Stimulated activated CD4-positive, alpha-beta T cell treated with anti-CD3 and anti-CD28 coated beads, TNF-alpha, amount 100 ng/mL, for 24 hours (primary cell): ENCODE results near the gene DENND1A.

Source experiments
- DNase-seq, 3 experiments: peaks; one replicate each; pipeline ENCODE4 v3.0.0-alpha.2; 2020; ENCODE audit warnings: low read depth in 3 of 3

DENND1A gene

GRCh38 chr9:123488722-123489321, 441.1 kb downstream of the DENND1A start:
- DNase-seq = no peak

- DNase-seq = no peak
These were observed 441.9 kb downstream of the DENND1A start for GRCh38 chr9:123487944-123488548.

GRCh38 chr9:123486431-123486830, 443.5 kb downstream of the DENND1A start:
- DNase-seq = no peak

DNA sequence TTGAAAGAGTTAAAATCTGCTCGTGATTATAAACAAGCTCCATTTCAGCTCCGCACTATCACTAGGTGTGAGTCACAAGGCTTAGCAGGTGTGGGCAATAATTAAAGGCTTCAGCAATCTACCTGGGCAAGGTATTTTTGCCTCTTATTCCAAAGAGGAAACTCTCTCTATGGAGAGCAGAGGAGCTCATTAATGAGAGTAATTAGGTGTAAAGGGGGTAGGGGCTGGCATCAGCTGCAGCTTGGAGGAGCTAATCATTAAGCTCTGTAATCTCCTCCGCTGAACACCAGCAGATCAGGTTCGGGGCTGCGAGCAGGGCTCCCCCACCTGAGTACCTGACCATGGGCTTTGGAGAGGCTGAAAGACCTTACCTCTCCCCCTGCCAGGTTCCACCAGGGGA, 444.7 kb downstream of the DENND1A start:
- DNase-seq = no peak

DNA sequence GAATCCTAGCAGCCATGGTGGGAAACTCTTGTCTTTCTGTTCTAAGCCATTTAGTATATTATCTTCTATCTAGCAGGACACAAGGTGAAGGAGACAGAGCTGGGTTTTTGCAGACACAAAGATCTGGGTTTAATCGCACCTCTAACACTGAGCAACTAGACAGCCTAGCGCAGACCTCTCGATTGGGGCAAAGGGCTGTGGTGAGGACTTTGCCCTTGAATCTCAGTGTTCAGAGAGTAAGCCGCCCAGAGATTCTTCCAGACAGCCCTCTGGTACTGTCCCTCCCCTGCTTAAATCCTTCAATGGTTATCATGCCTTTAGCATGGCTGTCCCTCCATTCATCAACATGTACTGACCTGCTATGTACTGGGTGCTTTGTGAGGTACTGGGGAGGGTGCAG, 445.8 kb downstream of the DENND1A start:
- no peak for DNase-seq

DNA sequence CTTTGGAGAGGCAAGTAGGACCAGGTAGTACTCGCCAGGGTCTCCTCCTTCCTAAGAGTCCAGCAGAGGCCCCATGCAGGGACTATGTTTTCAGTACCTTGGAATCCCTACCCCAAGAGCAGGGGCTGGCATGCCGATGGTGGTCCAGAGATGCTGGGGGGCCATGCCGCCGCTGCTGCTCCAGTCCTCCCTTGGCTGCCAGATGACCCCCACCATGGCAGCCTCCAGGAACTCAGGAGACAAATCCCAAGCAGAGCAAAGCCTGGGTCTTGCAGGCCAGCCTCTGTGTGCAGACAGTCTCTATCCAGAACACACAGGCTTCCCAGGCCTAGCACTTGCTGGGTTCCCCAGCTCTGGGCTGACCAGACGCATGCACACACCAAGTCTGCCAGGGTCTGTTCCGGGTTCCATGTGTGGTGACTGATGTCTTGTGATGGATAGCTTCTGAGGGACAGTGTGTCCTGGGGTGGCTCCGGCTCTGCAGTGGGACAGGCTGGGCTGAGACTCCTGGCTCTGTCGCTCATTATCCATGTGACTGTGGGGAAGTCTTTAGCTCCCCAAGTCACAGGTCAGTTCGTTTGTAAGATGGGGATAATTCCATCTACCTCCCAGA, 446.6 kb downstream of the DENND1A start:
- no peak for DNase-seq

DNA sequence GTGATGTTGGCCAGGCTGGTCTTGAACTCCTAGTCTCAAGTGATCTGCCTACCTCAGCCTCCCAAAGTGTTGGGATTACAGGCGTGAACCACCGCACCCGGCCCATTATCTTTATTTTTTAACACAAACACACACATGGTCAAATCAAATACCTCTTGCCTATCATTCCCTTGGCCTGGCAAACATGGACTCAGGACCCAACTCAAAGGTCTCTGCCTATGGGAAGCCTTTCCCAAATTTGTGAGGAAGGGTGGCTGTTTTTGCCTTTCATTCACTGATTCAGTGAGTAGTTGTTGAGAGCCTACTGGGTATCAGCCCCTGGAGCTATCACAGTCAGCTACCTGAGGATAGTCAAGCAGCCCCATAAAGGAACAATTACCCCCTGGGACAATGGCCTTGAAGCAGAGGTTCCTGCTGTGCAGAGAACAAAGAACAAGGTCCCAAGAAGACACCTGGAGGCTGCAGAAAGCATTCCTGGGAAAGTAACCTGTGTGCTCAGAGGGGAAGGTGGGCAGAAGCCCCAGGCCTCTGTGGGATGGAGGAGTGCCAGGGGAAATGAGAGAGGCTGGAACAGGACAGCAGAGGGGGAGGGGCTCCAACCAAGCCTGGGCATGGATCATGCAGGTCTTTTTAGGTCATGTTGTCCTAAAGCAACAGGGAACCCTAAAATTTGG, 447.5 kb downstream of the DENND1A start:
- no peak for DNase-seq

GRCh38 chr9:123481209-123481865, 448.6 kb downstream of the DENND1A start:
- no peak for DNase-seq

DNA sequence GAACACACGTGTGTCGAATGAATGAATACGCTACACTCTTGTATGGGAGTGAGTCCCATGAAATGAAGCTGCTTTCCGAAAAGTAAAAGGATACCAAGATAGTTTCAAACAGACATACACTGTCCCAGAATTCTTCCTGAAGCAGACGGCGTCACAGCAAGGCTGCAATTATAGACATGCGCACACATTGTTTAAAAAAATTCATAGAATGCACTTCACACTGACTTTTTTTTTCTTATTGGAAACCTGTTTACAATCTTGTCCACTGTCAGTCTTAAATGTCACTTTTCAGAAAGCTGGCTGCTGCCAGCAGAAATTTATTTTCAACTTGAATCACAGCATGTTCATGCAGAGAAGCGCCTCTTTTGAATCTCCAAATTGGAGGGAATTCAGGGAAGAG, 449.1 kb downstream of the DENND1A start:
- DNase-seq = no peak

DNA sequence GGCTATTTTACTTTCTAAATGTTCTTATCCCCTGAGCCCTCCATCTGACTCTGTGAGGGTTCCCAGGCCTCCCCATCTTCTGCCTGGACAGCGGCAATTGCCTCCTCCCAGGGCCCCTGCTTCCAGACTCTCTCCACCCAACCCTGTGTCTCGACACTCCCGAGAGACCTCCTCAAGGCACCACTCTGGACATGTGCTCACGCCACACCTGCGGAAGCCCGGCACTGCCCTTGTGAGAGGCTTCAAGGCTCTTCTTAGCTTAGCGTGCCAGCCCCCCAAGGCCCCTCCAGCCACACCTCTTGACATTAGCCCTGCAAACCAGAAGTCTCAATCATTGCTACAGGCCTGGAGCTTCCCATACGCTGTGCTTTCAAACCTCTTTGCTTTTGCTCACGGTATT, 449.8 kb downstream of the DENND1A start:
- no peak for DNase-seq

DNA sequence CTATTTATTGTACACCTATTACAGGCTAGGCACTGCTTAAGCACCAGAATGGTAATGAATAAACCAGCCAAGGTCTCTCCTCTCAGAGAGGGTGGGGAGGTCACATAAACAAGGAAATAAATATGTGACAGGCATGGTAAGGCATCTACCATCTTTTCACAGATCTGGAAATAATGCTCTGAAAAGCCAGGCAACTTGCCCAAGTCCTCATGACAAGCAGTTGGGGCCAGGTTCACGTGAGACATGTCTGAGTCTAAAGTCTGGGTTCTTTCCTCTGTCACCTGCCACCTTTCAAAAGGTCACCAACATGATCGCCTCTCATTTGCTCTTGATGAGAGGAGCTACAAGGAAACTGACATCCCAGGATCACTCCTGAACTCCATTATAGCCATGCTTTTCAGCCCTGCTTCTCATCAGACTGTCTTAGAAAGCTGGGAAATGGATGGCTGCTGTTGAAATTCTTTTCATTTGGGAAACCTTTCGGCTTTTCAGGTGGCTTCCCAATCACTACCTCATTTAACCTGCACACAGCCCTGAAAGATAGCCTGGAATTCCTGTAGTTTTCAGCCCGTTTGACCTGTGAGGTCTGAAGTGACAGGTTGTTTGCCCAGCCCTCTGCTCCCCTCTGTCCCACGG, 450.8 kb downstream of the DENND1A start:
- no peak for DNase-seq

GRCh38 chr9:123478160-123478559, 451.8 kb downstream of the DENND1A start:
- DNase-seq = no peak

DNA sequence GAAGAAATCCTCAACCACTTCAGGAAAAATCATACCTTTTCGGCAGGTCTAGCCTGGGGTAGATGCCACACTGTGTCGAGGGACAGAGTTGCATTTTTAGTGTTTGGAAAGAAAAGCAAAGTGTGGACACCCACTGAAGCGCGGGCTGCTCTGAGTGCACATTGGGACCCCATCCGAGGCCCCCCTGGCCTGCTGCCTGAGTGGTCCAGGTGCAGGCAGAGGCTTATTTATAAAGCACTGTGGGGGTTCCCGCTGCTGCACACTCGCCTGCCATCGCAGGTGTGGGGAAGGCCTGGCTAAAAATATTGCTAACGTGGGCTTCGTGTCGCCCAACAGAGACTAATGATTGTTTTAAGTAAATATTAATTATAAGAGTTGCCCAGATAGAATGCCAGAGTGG, 454.5 kb downstream of the DENND1A start:
- no peak for DNase-seq

GRCh38 chr9:123472862-123473614, 456.9 kb downstream of the DENND1A start:
- DNase-seq = no peak

DNA sequence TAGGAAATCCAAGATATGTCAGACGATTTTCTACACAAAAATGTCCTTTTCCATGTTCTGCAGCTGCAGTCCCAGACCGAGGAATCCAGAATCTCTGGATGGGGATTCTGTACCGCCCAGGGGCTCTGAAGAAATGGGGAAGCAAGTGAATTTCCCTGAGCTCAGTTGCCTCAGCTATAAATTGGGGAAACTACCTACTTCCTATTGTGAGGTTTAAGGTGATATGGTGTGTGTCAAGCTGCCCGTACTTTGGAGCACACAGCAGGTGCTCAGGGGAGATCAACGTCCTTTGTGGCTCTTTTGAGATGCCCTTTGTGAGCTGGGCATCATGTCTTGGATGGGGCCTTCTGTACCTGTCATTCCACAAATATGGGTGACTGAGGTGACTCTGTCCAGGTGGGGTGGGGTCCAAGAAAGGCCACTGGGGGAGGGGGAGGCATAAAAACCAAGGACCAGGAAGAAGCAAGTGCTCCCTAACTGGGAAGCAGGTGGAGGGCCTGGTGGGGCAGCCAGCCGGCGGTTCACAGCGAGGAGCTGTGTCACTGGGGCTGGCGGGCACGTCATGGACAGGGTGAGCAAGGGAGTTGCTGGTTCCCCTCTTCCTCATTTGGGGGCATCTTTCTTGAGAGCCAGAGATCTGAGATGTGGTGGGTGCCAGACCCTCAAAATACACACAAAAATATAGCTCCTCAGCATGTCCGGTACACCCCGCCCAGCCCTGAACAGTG, 457.9 kb downstream of the DENND1A start:
- no peak for DNase-seq

DNA sequence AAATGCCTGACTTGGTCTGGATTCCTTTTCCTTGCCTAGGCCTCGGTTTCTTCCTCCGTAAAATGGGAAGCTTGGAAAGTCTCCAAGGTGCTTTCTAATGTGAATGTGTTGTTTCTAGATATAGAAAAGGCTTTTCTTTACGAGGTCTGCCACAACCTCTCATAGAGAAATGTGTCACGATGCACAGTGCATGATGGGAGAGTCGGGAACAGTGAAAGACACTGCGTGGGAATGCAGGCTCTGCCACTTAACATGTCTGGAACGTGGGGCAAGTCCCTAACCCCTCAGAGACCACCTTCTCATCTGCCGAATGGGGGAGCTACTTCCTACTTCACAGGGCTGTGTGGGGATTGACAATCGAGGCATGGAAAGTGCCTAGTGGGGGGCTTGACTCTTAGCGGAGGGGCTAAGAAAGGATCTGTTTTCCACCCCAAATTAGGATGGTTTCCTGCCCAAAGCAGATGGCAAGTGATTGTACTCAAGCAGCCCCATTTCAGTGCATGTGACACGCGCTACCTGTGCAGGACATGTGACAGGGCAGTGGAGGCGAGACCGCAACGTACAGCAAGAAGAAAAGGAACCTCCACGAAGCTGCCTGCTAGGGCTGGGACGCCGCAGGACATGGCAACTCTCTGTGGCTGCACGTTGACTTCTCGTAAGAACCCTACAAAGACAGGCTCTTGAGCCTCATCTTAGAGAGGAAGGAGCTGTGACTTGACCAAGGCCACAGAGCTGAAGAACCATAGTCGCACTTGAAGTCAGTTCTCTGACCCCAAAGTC, 458.7 kb downstream of the DENND1A start:
- DNase-seq = no peak

- no peak for DNase-seq
These were observed 459.7 kb downstream of the DENND1A start for GRCh38 chr9:123470121-123470782.

DNA sequence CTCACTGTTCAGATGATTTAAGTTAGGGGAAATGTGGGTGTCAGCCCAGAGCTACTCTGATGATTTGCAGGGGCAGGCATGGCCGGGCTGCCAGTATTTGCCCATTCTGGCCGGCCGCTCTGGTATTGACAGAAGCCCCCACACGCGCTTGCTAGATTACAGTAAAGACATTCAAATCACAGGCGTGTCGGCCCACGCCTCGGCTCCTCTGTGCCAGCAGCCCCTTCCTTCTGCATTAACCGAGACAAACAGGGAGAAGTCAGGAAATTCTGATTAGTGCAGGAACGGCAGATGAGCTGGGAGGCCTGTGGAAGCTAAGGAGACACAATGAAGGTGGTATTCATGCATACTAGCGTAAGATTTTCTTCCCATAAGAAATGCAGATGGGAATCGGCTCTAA, 460.6 kb downstream of the DENND1A start:
- DNase-seq = no peak

- no peak for DNase-seq
These were observed 461.4 kb downstream of the DENND1A start for GRCh38 chr9:123468541-123468940.
